Measurements from ENCODE around the gene IL6ST.
"Not testable (repeated sequence)": the region's sequence is repeated elsewhere in the genome, so short reads cannot be mapped to it uniquely, and the experiment has no call there.

IL6ST gene

GRCh38 chr5:55994495-55994997 is at the start of gene IL6ST:
Gene IL6ST (minus strand): TSS chr5:55994963. CDS start chr5:55976278, 18,685 bp downstream.
- DNase-seq = peak; percentile 60

DNA sequence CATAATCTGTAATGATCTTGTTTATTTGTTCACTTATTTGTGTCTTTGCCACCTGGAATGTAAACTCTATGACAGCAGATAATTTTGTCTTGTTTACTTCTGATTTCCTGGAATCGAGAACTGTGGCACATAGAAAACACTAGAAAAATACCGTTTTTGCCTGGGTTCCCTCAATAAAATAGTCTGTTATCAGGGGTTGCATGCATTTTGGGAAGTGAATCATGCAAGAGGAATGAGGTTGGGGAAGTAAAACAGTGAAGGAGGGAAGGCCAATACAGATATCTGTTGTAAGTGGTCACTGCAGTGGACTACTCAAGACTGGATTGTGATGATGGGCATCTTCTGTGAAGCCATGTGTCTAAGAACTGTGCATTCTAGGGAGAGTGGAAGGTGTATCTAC is 45.2 kb upstream of the IL6ST start:
- DNase-seq = no peak

- not testable (repeated sequence) for DNase-seq
These were observed 43.4 kb upstream of the IL6ST start for GRCh38 chr5:56038206-56038605.

DNA sequence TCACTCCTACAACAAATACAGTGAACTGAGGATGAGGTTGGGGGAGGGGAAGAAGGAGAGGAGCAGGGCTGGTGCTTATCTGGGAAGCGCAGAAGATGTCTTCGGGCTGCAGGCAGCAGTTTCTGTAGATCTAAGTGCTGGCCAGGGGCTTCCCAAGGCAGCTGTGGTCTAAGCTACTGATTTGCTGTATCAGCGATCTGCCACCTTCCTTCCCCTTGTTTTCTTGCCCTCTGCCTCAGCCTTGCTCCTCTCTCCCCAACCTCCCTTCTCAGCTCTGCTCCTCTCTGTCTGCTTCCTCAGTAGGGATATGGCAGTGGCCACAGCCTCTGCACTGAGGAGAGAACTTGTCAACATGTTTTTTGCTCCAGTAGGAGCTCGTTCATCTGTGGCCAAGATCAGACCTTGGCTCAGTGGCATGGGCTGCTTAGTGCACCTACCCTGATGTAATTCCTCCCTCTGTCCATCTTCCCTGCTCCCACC is 42.8 kb upstream of the IL6ST start:
- no peak for DNase-seq

DNA sequence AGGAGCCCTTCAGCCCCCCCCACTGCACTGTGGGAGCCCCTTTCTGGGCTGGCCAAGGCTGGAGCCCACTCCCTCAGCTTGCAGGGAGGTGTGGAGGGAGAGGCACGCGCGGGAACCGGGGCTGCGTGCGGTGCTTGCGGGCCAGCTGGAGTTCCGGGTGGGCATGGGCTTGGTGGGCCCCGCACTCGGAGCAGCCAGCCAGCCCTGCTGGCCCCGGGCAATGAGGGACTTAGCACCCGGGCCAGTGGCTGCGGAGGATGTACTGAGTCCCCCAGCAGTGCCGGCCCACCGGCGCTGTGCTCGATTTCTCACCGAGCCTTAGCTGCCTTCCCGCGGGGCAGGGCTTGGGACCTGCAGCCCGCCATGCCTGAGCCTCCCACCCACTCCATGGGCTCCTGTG is 40.6 kb upstream of the IL6ST start:
- DNase-seq = not testable (repeated sequence)

DNA sequence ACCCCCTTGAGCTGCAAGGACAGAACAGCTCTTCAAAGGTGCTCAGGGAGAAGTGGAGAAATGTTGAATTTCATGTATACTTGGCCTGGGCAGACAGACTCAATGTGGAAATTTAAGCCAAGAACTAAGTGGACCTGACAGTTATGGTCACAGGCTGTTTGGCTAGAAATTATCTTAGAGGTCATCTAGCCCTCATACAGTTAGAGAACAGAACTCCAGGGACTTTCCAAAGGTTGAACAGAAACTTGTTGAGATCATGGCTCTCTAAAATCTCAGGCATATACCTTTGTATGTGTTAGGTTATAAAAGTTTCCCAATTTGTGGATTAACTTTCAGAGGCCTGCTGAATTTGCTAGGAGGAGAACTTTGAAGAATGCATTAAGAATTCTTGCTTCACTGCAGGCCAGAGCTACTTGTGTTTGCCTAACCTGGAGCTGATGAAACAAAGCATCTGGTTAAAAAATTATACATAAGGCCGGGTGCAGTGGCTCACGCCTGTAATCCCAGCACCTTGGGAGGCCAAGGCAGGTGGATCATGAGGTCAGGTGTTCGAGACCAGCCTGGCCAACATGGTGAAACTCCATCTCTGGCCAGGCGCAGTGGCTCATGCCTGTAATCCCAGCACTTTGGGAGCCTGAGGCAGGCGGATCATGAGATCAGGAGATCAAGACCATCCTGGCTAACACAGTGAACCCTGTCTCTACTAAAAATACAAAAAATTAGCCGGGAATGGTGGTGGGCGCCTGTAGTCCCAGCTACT is 35.3 kb upstream of the IL6ST start:
- DNase-seq = not testable (repeated sequence)

DNA sequence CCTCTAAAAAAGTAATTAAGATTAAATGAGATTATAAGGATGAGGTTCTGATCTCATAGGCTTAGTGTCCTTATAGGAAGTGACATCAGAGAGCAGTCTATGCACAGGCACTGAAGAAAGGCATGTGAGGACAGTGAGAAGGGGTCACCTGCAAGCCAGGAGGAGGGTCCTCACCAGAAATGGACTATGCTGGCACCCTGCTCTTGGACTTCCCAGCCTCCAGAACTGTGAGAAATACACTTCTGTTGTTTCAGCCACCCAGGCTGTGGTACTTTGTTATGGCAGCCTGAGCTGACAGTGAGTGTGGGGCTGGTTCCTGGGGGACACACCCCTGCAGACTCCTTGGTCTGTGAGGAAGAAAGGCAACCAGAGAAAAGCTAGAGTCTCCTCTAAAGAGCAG is 34.7 kb upstream of the IL6ST start:
- DNase-seq = no peak

GRCh38 chr5:56028708-56029107 is 33.9 kb upstream of the IL6ST start:
- DNase-seq = no peak

DNA sequence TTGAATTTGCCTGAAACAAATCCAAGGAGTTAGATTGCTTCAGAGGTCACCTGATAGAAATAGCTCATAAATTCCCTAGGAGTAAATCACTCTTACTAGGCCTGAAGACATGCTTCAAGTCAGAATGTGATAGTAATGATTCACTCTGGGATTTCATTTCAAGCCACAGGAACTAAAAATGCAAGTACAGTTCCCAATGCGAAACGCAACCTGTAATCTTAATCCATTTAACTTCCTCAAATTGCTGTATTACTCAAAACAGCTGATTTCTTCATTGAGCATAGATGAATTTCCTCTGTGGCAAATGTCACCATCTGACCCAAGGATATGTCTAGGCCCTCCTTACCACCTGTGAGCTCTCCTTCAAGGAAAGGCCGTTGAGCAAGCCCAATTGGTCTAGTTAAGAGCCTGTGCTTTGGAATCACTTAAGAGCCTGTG is 32.1 kb upstream of the IL6ST start:
- DNase-seq = no peak

DNA sequence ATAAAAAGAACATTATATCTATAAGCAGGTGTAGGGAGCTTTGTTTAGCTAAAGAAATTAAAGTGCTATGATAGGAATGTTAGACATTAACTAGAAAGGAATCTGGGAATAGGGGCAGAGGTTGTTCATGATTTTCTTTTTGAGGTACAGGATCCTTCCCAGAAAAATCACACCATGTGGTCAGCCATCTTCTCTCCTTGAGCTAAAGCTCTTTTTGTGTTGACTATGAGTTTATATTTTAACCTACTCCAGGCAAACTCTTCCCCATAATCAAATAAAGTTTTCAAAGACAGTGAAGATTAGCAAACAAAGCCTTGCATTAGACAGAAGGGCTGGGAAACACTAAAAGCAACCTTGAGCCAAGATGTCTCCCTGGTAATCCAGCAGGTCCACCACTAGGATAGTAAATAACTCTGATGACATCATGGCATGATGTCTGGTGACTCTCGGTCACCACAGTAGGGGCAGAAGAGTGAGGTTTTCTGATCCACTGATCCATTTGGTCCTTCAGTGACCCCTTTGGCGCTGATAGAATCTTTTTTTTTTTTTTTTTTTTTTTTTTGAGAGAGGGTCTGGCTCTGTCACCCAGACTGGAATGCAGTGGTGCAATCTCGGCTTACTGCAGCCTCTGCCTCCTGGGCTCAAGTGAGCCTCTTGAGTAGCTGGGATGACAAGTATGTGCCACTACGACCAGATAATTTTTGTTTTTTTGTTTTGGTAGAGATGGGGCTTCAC is 30.6 kb upstream of the IL6ST start:
- no peak for DNase-seq

- DNase-seq = no peak
These were observed 30.0 kb upstream of the IL6ST start for GRCh38 chr5:56024810-56025150.

DNA sequence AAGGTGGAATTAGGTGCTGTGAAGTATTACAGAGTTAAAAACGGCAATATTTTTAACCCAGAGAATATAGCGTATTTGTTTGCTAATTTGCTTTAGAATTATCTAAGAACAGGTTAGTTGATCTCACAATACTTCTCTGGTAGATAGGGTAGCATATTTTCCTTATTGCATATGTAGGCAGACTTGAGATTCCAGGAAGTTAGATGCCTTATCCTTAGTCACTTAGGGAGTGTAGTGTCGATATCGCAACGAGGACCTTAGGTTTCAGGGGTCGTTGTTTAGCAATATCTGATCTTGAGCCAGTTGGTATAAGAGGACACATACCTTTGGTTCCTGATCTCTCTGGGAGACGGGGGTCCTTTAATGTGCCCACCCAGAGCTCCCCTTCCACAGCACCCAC is 28.5 kb upstream of the IL6ST start:
- DNase-seq = no peak

DNA sequence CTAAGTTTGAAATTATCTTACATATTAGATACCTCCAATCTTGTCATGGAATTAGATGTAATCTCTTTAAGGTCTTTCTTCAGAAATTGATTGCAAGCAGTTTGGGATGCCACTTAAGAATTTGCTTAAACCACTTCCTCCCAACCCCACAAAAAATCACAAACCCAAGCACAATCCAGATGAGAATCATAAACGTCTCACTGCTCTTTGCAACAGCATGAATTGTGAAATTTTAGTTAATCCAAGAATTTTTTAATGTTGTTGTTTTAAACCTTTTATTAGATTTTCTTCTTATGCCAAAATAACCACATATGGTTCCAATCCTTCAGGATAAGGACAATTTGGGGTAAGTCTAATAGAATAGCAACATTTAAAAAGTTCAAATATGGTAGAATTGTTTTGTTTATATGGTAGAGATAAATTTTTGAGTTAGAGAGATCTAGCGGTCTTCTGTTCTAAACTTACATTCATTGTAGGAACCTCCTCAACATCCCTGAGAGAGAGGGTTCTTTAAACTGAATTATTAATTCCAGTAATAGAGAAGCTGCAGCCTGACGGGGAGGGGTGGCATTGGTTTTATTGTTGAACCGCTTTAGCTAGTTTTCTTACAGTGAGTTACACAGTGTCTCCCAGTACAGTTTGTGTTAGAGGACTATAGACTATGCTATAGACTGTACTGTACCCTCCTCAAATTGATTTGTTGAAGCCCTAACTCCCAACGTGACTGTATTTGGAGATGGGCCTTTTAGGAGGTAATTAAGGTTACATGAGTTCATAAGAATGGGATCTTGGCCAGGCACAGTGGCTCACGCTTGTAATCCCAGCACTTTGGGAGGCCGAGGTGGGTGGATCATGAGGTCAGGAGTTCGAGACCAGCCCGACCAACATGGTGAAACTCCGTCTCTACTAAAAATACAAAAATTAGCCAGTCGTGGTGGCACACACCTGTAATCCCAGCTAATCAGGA is 24.8 kb upstream of the IL6ST start:
- DNase-seq = no peak

DNA sequence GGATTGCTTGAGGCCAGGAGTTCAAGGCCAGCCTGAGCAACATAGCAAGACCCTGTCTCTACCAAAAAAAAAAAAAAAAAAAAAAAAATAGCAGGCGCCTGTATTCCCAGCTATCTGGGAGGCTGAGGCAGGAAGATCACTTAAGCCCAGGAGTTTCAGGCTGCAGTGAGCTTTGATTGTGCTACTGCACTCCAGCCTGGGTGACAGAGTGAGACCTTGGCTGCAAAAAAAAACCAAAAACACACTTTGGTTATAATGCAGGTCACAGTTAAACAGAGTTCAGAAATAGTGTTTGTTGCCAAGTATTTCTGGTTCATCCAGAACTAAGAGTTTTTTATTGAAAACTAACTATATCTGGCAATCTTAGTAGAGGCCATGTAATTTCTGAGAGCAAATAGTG is 24.1 kb upstream of the IL6ST start:
- no peak for DNase-seq

GRCh38 chr5:56014701-56015100 is 19.9 kb upstream of the IL6ST start:
- not testable (repeated sequence) for DNase-seq

DNA sequence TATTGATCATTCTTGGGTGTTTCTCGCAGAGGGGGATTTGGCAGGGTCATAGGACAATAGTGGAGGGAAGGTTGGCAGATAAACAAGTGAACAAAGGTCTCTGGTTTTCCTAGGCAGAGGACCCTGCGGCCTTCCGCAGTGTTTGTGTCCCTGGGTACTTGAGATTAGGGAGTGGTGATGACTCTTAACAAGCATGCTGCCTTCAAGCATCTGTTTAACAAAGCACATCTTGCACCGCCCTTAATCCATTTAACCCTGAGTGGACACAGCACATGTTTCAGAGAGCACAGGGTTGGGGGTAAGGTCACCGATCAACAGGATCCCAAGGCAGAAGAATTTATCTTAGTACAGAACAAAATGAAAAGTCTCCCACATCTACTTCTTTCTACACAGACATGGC is 19.2 kb upstream of the IL6ST start:
- not testable (repeated sequence) for DNase-seq

DNA sequence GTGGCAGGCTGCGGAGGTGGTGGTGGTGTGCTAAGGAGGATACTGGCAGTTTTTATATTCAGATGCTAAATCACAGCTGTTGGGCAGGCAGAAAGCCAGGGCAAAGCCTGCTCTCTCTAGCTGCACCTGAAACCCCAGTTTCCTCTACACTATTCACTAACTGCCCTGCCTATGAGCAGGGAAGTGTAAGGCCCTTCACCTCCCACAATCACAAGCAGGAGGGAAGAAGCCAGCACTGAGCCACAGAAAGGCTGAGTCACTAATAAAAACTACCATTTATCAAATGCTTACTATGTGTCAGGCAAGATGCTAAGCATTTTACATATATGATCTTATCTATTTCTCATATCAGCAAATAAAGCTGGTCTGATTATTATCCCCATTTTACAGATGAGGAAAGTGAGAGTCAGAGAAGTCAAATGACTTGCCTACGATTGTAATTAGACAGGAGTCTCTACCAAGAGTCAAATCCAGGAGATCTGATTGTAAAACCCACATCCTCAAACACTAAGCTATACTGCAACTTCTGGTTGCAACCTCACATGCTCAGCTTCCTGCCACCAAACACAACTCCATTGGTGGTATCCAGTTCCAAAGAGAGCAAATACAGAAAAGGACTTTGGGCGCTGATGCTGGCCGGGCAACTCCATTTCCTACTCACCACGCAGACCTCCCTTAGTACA is 17.7 kb upstream of the IL6ST start:
- no peak for DNase-seq

DNA sequence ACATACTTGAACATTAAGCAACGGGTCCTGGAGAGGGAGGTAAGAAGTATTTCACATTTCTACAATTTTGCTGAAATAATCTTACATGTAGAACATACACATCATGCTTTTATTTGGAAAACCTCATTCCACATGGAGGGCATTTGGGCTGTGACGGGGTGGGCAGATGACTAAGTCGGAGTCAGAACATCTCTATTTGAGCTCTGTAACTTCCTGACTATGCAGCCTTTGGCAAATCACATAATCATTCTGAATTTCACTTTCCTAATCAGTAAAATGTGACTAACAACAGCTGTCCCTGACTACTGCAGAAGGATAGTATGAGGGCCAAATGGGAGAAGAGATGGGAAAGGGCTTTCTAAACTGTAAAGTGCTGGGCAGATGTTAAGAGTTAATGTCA is 17.1 kb upstream of the IL6ST start:
- no peak for DNase-seq

- DNase-seq = no peak
These were observed 15.7 kb upstream of the IL6ST start for GRCh38 chr5:56010431-56010830.

DNA sequence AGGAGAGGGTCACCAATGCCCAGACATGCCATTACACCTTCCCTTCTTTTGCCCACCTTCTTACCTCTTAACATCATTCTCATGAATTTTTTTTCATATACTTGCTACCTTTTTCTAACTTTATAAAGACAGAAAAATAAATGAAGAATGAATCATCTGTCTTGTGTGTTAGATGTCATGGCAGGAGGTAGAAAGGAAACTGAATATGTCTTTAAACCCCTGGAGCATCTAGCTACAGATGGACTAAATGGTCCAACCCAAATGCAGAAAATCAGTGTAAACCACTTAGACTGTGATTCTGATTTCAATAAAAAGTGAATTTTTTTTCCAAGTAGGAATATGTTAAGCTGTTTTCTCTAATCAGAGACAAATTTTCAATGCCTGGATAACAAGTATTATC is 11.8 kb upstream of the IL6ST start:
- no peak for DNase-seq

GRCh38 chr5:56006094-56006493 is 11.3 kb upstream of the IL6ST start:
- DNase-seq = no peak

GRCh38 chr5:56004874-56005273 is 10.1 kb upstream of the IL6ST start:
- no peak for DNase-seq

Measured in NCI-H2171 (cell line).